Breast epithelium (tissue), 4 donors: ENCODE data around the gene TMED3. TPM values are rescaled to one million over a fixed set of nuclear protein-coding genes. Genes with fewer than 3 reads are reported as not detected.

Experiments
- DNase-seq, 2 donors: peaks; one replicate each; pipeline ENCODE4 v3.0.0-alpha.2; 2019; ENCODE audit warnings: low spot score in 2 of 2
- H3K27ac ChIP-seq, 2 donors: fragments of 200-600 bp; sonication (generic) in 1 of 2; one replicate each; pipeline ENCODE4 v1.5.1; 2016 to 2019; ENCODE audit warnings: mild to moderate bottlenecking in 1 of 2
- H3K27me3 ChIP-seq, 2 donors: fragments of 200-600 bp; sonication (generic) in 1 of 2; one replicate each; pipeline versions ENCODE4 v1.5.1 to v1.6.0; 2017 to 2019; ENCODE audit warnings: control low read depth in 1 of 2, mild to moderate bottlenecking in 1 of 2
- H3K36me3 ChIP-seq: fragments of 200-600 bp; one replicate; pipeline ENCODE4 v1.5.1; 2019
- H3K4me1 ChIP-seq, 2 donors: fragments of 200-600 bp; sonication (generic); one replicate each; pipeline ENCODE4 v1.5.1; 2016 to 2019; ENCODE audit warnings: control low read depth in 1 of 2
- H3K4me3 ChIP-seq, 3 donors: fragments of 200-600 bp; sonication (generic); 1 replicate in 2 of 3; 2 replicates in 1 of 3; pipeline ENCODE4 v1.5.1; 2016 to 2019; ENCODE audit warnings: mild to moderate bottlenecking in 3 of 3, moderate library complexity in 2 of 3
- H3K9me3 ChIP-seq, 2 donors: fragments of 200-600 bp; sonication (generic) in 1 of 2; one replicate each; pipeline ENCODE4 v1.5.1; 2016 to 2019; ENCODE audit warnings: control low read depth in 1 of 2
- CTCF ChIP-seq, 3 donors: fragments of 450-650 bp; IDR thresholded peaks; one replicate each; pipeline ENCODE4 v1.5.1; 2016 to 2017; ENCODE audit warnings: antibody characterized with exemption in 3 of 3, mild to moderate bottlenecking in 3 of 3, moderate library complexity in 3 of 3
- POLR2A ChIP-seq: fragments of 450-650 bp; IDR thresholded peaks from one replicate; pipeline ENCODE4 v1.6.1; 2016; ENCODE audit warnings: antibody characterized with exemption, mild to moderate bottlenecking, moderate library complexity
- POLR2AphosphoS5 ChIP-seq, 3 donors: sonication (generic); formaldehyde crosslinking; IDR thresholded peaks; one replicate each; pipeline ENCODE4 v1.6.1; 2017; ENCODE audit warnings: antibody characterized with exemption in 3 of 3
- intact Hi-C: fragments of 100-400 bp; cut with DNase I; formaldehyde crosslinking; loops from one replicate; pipeline ENCODE4 v1.15.1; 2023; ENCODE audit warnings: low total_unique reads
- total RNA-seq, 3 donors: library from RNA; depleted of rRNA; stranded (reverse); fragments of >200 nt; gene quantifications; one replicate each; pipeline ENCODE4 v1.1.0, GENCODE V29; 2016

The TMED3 gene
- total RNA-seq, 3 donors from 2014 or later = 34.1 to 81.5 (median 80.6) TPM

GRCh38 chr15:79282371-79283251 is 28.3 kb upstream of the TMED3 start, which contains the start of gene ANKRD34C:
ANKRD34C (plus strand) TSS chr15:79282722; CDS start chr15:79293285, 10,563 bp downstream.
- DNase-seq = no peak
- H3K4me1 ChIP-seq = no peaks in the 10 kb centered on the region
- peaks cover 0 to 40% of the 10 kb centered on the region in 2 donors for H3K27me3 ChIP-seq
- intact Hi-C loops = no loop called here
- TF ChIP-seq POLR2A (no peak), POLR2AphosphoS5 (IDR thresholded peaks at IDR 0.05) (no peak), CTCF (IDR thresholded peaks at IDR 0.05) (no peak)
- H3K9me3 ChIP-seq = no peaks in the 10 kb centered on the region
- no peak within 1 kb of the TSS for H3K27ac ChIP-seq
- no peaks in the 10 kb centered on the region for H3K36me3 ChIP-seq
- H3K4me3 ChIP-seq = peak within 1 kb of the TSS in 1 of 3 donors; percentile 19

DNA sequence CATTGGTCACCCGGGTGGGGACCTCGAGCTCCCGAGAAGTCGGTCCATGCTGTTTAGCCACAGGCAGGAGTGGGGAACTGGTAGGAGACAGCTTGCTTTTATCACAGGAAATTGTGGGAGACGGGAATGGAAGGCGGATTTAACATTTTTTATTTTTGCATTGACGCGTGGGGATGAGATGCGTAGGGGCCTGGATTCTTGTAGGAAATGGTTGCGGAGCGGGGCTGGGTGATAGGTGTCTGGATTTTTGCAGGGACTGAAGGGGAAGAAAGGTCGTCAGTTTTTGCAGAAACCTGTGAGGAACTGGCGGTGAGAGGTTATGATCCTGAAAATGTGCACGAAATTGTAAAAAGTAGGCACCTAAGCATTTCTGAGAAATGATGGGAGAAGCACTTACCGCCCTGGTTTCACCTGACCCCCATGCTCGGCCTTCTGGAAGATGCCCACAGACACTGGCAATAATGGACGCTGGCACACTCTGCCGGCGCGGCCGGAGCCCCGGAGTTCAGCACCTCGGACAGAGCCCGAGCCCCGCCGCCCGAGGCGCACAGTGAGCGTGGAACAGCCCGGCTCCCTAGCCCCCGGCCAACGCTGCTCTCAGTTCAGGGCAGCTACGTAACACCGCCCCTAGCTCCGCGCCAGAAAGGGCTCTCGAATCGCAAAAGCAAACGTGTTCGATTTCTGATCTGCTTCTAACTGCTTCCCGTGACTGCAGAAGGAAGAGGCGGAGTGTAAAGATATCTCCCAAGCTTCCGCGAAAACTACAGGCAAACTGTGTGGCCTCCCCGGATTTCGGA is 27.5 kb upstream of the TMED3 start:
- Histone ChIP-seq H3K27ac (no peak overlapping the region), H3K36me3 (no peaks in the 10 kb centered on the region), H3K9me3 (no peaks in the 10 kb centered on the region), H3K27me3 (peaks cover 0 to 40% of the 10 kb centered on the region in 2 donors), H3K4me3 (no peak overlapping the region), H3K4me1 (no peaks in the 10 kb centered on the region)
- intact Hi-C loops = no loop called here
- TF ChIP-seq POLR2AphosphoS5 (IDR thresholded peaks at IDR 0.05) = no peak
- TF ChIP-seq POLR2A = no peak
- no peak for TF ChIP-seq CTCF (IDR thresholded peaks at IDR 0.05)
- no peak for DNase-seq

DNA sequence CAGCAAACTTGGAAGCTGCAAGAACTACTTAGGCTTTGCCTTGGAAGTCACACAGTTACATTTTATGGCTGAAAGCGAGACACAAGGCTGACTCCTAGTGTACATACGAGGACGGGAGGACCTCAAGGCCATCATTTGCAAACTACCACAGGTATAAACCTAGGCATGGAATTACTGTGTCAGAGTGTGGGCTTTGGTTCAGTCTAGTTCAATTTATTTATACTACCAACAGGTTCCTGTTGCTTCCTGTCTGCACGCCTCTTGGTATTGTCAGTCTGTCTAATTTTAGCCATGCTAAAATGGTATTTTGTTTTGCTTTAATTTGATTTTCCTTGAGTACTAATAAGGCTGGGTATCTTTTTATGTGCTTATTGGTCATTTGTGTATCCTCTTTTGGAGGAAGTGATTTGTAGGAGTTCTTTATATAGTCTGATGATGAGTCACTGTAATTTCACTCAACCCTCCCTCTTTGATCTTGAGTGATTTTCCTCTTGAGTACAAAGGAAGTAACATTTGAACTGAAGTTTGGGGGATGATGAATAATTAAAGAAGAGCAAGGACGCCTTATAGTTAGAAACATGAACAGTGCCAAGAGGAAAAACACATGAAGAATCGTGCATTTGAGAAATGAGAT is 20.2 kb upstream of the TMED3 start:
- H3K27me3 ChIP-seq = no peaks in the 10 kb centered on the region
- no peaks in the 10 kb centered on the region for H3K36me3 ChIP-seq
- DNase-seq = no peak
- no peak overlapping the region for H3K27ac ChIP-seq
- intact Hi-C loops = no loop called here
- H3K9me3 ChIP-seq = no peaks in the 10 kb centered on the region
- H3K4me1 ChIP-seq = no peaks in the 10 kb centered on the region
- no peak overlapping the region for H3K4me3 ChIP-seq
- no peak for TF ChIP-seq POLR2AphosphoS5 (IDR thresholded peaks at IDR 0.05)
- no peak for TF ChIP-seq POLR2A
- no peak for TF ChIP-seq CTCF (IDR thresholded peaks at IDR 0.05)

GRCh38 chr15:79292011-79292410 is 18.9 kb upstream of the TMED3 start:
- Histone ChIP-seq H3K27me3 (no peaks in the 10 kb centered on the region), H3K4me1 (no peaks in the 10 kb centered on the region), H3K27ac (no peak overlapping the region), H3K9me3 (no peaks in the 10 kb centered on the region), H3K36me3 (no peaks in the 10 kb centered on the region), H3K4me3 (no peak overlapping the region)
- no peak for DNase-seq
- TF ChIP-seq POLR2AphosphoS5 (IDR thresholded peaks at IDR 0.05) (no peak), POLR2A (no peak), CTCF (IDR thresholded peaks at IDR 0.05) (no peak)
- intact Hi-C loops = no loop called here
